HepG2 (cell line): ENCODE results near the gene HPDL. TPM values are rescaled to one million over a fixed set of nuclear protein-coding genes. Genes with fewer than 3 reads are reported as not detected.

Experiments
- ADNP ChIP-seq: sonication (generic); formaldehyde crosslinking; IDR thresholded peaks from 2 replicates; pipeline ENCODE4 v1.4.0; 2020; ENCODE audit warnings: missing genetic modification reagents
- AFF4 ChIP-seq: sonication (generic); formaldehyde crosslinking; IDR thresholded peaks from 2 replicates; pipeline ENCODE4 v1.4.0; 2020; ENCODE audit warnings: missing genetic modification reagents
- ARNT ChIP-seq: fragments of 450-650 bp; IDR thresholded peaks from 2 replicates; pipeline ENCODE4 v1.6.1; 2017
- GLI4 ChIP-seq: sonication (generic); formaldehyde crosslinking; IDR thresholded peaks from 2 replicates; pipeline ENCODE4 v1.5.1; 2020; ENCODE audit warnings: missing genetic modification reagents, mild to moderate bottlenecking, moderate library complexity, borderline replicate concordance
- HBP1 ChIP-seq: IDR thresholded peaks from 2 replicates; pipeline ENCODE4 v1.6.1; 2016; ENCODE audit warnings: low read depth, control low read depth
- HINFP ChIP-seq: sonication (generic); formaldehyde crosslinking; IDR thresholded peaks from 2 replicates; pipeline ENCODE4 v1.4.0; 2020; ENCODE audit warnings: low read depth, mild to moderate bottlenecking, missing genetic modification reagents
- HOMEZ ChIP-seq: IDR thresholded peaks from 2 replicates; pipeline ENCODE4 v1.6.1; 2016; ENCODE audit warnings: low read depth
- HOXA7 ChIP-seq: sonication (generic); formaldehyde crosslinking; IDR thresholded peaks from 2 replicates; pipeline ENCODE4 v1.8.1; 2022; ENCODE audit warnings: mild to moderate bottlenecking, missing genetic modification reagents, moderate library complexity
- NFE2L1 ChIP-seq: sonication (generic); formaldehyde crosslinking; IDR thresholded peaks from 2 replicates; pipeline ENCODE4 v1.4.0; 2020; ENCODE audit warnings: missing genetic modification reagents, mild to moderate bottlenecking, borderline replicate concordance
- NR2F1 ChIP-seq, 2 experiments: fragments of 450-650 bp in 1 of 2; formaldehyde crosslinking in 1 of 2; IDR thresholded peaks; 2 replicates each; pipeline versions ENCODE4 v1.5.0 to v1.6.1; 2016 to 2020; ENCODE audit warnings: mild to moderate bottlenecking in 1 of 2, missing compliant biosample characterization in 1 of 2, missing genetic modification reagents in 1 of 2, moderate library complexity in 1 of 2
- POLR2AphosphoS2 ChIP-seq: IDR thresholded peaks from 2 replicates; pipeline ENCODE4 v1.6.1; 2011; ENCODE audit warnings: low read depth, low read length, improper control_type of control experiment
- TP53 ChIP-seq: sonication (generic); formaldehyde crosslinking; conservative IDR thresholded peaks from 2 replicates; pipeline ENCODE4 v1.4.0; 2020; ENCODE audit warnings: missing genetic modification reagents
- ZNF136 ChIP-seq: sonication (generic); formaldehyde crosslinking; IDR thresholded peaks from 2 replicates; pipeline ENCODE4 v1.8.1; 2022; ENCODE audit warnings: low read depth, mild to moderate bottlenecking, moderate library complexity, missing genetic modification reagents
- ZNF329 ChIP-seq: sonication (generic); formaldehyde crosslinking; IDR thresholded peaks from 2 replicates; pipeline ENCODE4 v1.9.0; 2021; ENCODE audit warnings: low read depth, mild to moderate bottlenecking, missing genetic modification reagents
- ZNF556 ChIP-seq: sonication (generic); formaldehyde crosslinking; IDR thresholded peaks from 2 replicates; pipeline ENCODE4 v1.4.0; 2020; ENCODE audit warnings: mild to moderate bottlenecking, missing genetic modification reagents, borderline replicate concordance
- ZNF574 ChIP-seq: sonication (generic); formaldehyde crosslinking; IDR thresholded peaks from 2 replicates; pipeline ENCODE4 v1.4.0; 2020; ENCODE audit warnings: missing genetic modification reagents
- ZNF598 ChIP-seq: sonication (generic); formaldehyde crosslinking; IDR thresholded peaks from 2 replicates; pipeline ENCODE4 v1.5.1; 2020; ENCODE audit warnings: mild to moderate bottlenecking, missing genetic modification reagents, borderline replicate concordance
- ZNF614 ChIP-seq: IDR thresholded peaks from 2 replicates; pipeline ENCODE4 v1.6.1; 2018; ENCODE audit warnings: missing biosample characterization, missing genetic modification reagents, inconsistent platforms, borderline replicate concordance
- ZNF619 ChIP-seq: sonication (generic); formaldehyde crosslinking; IDR thresholded peaks from 2 replicates; pipeline ENCODE4 v1.4.0; 2020; ENCODE audit warnings: mild to moderate bottlenecking, missing genetic modification reagents
- ZNF777 ChIP-seq: sonication (generic); formaldehyde crosslinking; IDR thresholded peaks from 2 replicates; pipeline ENCODE4 v1.4.0; 2020; ENCODE audit warnings: missing genetic modification reagents
- polyA plus RNA-seq, 8 experiments: library from polyadenylated mRNA; depleted of rRNA in 3 of 8; stranded (reverse) in 7 of 8; unstranded in 1 of 8; fragments of >200 nt; fragmentation: Illumina TruSeq in 4 of 8; extraction: Trizol in 4 of 8; gene quantifications; 2 replicates each; pipeline versions ENCODE4 v1.2.1 to v1.2.3, GENCODE V29; 2011 to 2016; ENCODE audit warnings: low read depth in 4 of 8, missing spikeins in 1 of 8, mixed read lengths in 1 of 8; ENCODE audit not compliant: insufficient read depth in 1 of 8
- total RNA-seq, 5 experiments: library from RNA; depleted of rRNA; stranded (reverse); fragments of >200 nt; fragmentation: Illumina TruSeq; extraction: Trizol; gene quantifications; 2 replicates each; pipeline ENCODE4 v1.2.3, GENCODE V29; 2016; ENCODE audit warnings: low read depth in 1 of 5

HPDL gene
- total and polyA plus RNA-seq, 2 of the 13 experiments (the other 11 are each of a cell fraction or from before 2014, with no cell fraction given), result not detected

- TF ChIP-seq ZNF574 (CRISPR knock-in tag) (no peak), ARNT (no peak), HOXA7 (CRISPR knock-in tag) (no peak), ADNP (CRISPR knock-in tag) (peak; percentile 60; the same call in 1 of the 2 replicates), HBP1 (CRISPR knock-in tag) (no peak), ZNF777 (CRISPR knock-in tag) (no peak), ZNF136 (CRISPR knock-in tag) (no peak), ZNF598 (CRISPR knock-in tag) (no peak), HINFP (no peak), ZNF614 (CRISPR knock-in tag) (no peak), GLI4 (CRISPR knock-in tag) (no peak), POLR2AphosphoS2 (no peak), HOMEZ (CRISPR knock-in tag) (peak; percentile 50; the same call in 1 of the 2 replicates), ZNF619 (CRISPR knock-in tag) (no peak), NFE2L1 (CRISPR knock-in tag) (no peak), AFF4 (CRISPR knock-in tag) (no peak), TP53 (no peak), ZNF329 (no peak), ZNF556 (CRISPR knock-in tag) (no peak), NR2F1 (CRISPR knock-in tag; IDR thresholded peaks at IDR 0.05) (no peak)
Measured at GRCh38 chr1:45335855-45336324, 9.2 kb downstream of the HPDL start (continued).
